ENCODE measurements around the gene SPATA45. TPM values are rescaled to one million over a fixed set of nuclear protein-coding genes. Genes with fewer than 3 reads are reported as not detected.

SPATA45 gene
- not detected in 5 replicates for total RNA-seq (2022; extraction: Qiagen RNA extraction; ENCODE audit: low read depth)

DNA sequence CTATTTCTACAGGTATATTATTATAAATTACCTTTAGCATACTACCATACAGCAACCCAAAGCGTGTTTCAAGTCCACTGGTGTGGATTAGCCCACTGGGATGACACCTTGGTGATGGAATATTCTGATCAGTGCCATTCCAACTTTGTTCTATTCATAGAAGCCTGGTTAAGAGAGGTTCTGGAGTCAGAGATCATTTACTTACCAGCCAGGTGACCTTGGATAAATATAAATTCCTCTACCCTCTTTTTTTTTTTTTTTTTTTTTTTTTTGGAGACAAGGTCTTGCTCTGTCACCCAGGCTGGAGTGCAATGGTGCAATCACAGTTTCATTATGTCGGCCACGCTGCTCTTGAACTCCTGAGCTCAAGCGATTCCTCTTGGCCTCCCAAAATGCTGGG is at the start of gene SPATA45:
Gene SPATA45 (minus strand): TSS at position 101 of the 400 bp plus-strand sequence. CDS start 11,500 bp downstream, outside the sequence.

DNA sequence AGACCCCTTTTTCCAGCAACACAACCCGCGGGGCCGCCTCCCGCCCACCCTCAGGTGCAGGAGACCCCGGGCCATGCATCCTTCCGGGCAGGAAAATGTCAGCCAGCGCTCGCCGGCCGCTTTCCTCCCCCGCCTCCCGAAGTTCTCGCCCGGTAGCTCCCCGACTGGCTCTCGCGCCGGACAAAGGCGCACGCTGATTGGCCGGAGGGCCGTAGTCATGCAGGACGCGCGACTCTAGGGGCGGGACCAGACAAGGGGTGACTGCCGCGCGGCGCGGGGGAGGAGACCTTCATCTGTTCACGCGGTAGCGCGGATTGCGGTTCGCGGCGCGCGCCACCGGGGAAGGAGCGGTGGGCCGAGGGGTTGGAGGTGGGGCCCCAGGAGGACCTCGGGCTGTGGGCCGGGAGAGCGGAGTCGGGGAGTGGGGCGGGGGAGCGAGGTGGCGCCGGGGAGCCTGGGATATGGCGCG is 10.6 kb upstream of the SPATA45 start, which contains the start of gene FLVCR1:
Gene FLVCR1 (plus strand): TSS at position 284 of the 469 bp plus-strand sequence. CDS start 178 bp downstream, at position 462.

DNA sequence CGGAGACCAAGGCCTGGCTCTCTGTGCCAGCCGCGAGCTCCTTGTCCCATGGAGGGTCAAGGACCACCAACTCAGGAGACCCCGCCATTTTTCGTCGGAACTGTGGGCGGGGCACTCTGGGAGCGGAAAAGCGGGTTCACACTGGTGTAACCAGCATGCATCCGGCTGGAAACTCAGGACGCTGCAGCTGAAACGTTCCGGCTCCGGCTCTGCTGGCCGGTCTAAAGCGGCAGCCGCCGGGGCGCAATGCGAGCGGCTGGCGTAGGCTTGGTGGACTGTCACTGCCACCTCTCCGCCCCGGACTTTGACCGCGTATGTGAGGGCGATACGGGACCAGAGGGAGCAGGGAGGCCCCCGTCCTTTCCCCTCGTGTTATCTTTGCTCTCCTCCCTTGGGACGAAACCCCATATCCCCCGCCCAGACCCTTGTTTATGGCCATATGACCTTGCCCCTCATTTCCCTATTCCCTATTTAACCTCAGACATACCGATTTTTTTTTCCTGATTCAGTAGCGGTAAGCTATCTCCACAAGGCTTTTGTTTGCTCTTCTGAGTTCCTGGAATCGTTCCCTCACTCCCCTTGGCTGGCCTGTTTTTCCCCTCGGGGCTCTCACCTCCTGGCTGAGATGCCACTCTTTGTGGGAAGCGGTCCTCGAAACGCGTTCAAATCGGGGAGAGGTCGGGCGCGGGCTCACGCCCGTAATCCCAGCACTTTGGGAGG is 55.6 kb downstream of the SPATA45 start, which contains the start of the genes NSL1 and TATDN3:
Gene NSL1 (minus strand): TSS at position 102 of the 720 bp plus-strand sequence. CDS start 14 bp downstream, at position 88.
Gene TATDN3 (plus strand): TSS at position 219 of the 720 bp plus-strand sequence. CDS start 28 bp downstream, at position 247.

Other genes with a start within 250 kb of the SPATA45 start
- gene ATF3, start 238.9 kb downstream of the SPATA45 start, total RNA-seq (2022; extraction: Qiagen RNA extraction; ENCODE audit: low read depth): 28.6 to 53.8 TPM (median 38.1 TPM) in 5 replicates
- 23.1 to 38.2 TPM (median 34.8 TPM) in 5 replicates for gene BATF3, start 147.8 kb downstream of the SPATA45 start, total RNA-seq (2022; extraction: Qiagen RNA extraction; ENCODE audit: low read depth)
- 25.7 to 38.3 TPM (median 31.7 TPM) in 5 replicates for gene NSL1, start 55.9 kb downstream of the SPATA45 start, total RNA-seq (2022; extraction: Qiagen RNA extraction; ENCODE audit: low read depth)
- gene TATDN3, start 55.8 kb downstream of the SPATA45 start, total RNA-seq (2022; extraction: Qiagen RNA extraction; ENCODE audit: low read depth): 8.6 to 22.6 TPM (median 11.4 TPM) in 5 replicates
- gene FLVCR1, start 10.6 kb upstream of the SPATA45 start, total RNA-seq (2022; extraction: Qiagen RNA extraction; ENCODE audit: low read depth): 10.3 to 20.8 TPM (median 15.3 TPM) in 5 replicates
- 2.8 to 3.9 TPM (median 3.7 TPM) in 5 replicates for gene VASH2, start 102.9 kb upstream of the SPATA45 start, total RNA-seq (2022; extraction: Qiagen RNA extraction; ENCODE audit: low read depth)
- 14.8 to 19.8 TPM (median 18.0 TPM) in 5 replicates for gene ANGEL2, start 168.2 kb upstream of the SPATA45 start, total RNA-seq (2022; extraction: Qiagen RNA extraction; ENCODE audit: low read depth)
- 8.8 to 14.6 TPM (median 11.1 TPM) in 5 replicates for gene RPS6KC1, start 203.6 kb upstream of the SPATA45 start, total RNA-seq (2022; extraction: Qiagen RNA extraction; ENCODE audit: low read depth)

Measured in A549 treated with ZK216348 at 1 μM for 4 hours (cell line).